B cell (primary cell): ENCODE data around the gene FANCD2.

Experiments
- CTCF ChIP-seq: fragments of 200-600 bp; IDR thresholded peaks from one replicate; pipeline ENCODE4 v1.8.0; 2022; ENCODE audit warnings: antibody characterized with exemption, mild to moderate bottlenecking
- EZH2 ChIP-seq: IDR thresholded peaks from 2 replicates; pipeline ENCODE4 v1.6.1; 2012; ENCODE audit warnings: borderline replicate concordance, low read depth, mild to moderate bottlenecking, moderate library complexity, low read length; ENCODE audit not compliant: insufficient read depth, poor library complexity, severe bottlenecking

DNA sequence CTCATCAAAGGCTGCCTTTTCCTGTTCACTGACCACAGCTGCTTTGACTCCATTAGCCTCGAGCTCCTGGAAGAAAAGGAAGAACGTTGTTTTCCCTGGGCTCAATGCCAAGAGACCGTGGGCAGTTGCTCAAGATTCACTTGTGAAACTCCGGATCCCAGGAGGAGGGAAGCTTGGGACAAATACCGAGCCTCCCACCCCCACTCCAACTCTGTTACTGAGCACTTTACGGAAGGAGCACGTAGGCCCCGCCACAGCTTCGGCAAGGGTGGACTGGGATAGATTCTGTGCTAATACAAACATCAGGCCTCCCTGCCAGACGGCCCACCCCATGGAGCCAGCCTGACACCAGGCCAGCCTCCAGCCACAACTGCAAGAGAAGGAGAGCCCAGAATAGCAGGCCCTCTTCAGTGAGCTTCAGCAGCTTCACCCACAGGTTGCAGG, 10.8 kb upstream of the FANCD2 start:
- TF ChIP-seq CTCF, result no peak
- TF ChIP-seq EZH2, result no peak
